ENCODE results near the gene TBC1D17.

Gene TBC1D17

GRCh38 chr19:49862391-49863253 lies 14.9 kb upstream of the TBC1D17 start:
- DNase-seq = no peak

- no peak for DNase-seq
These were observed 14.1 kb upstream of the TBC1D17 start for GRCh38 chr19:49863254-49863934.

- DNase-seq = no peak
These were observed 13.6 kb upstream of the TBC1D17 start for GRCh38 chr19:49863935-49864320.

- DNase-seq = no peak
These were observed 12.6 kb upstream of the TBC1D17 start for GRCh38 chr19:49864890-49865289.

- DNase-seq = peak; percentile 96
These were observed 10.3 kb upstream of the TBC1D17 start, which contains the start of gene PNKP for GRCh38 chr19:49866933-49867782. PNKP (minus strand) TSS chr19:49867576; CDS start chr19:49867204, 372 bp downstream.

- DNase-seq = no peak
These were observed 8.5 kb upstream of the TBC1D17 start for GRCh38 chr19:49869009-49869483.

- peak; percentile 97 for DNase-seq
These were observed 7.8 kb upstream of the TBC1D17 start for GRCh38 chr19:49869484-49870308.

- no peak for DNase-seq
These were observed 7.1 kb upstream of the TBC1D17 start for GRCh38 chr19:49870309-49870901.

GRCh38 chr19:49871349-49871985 lies 6.0 kb upstream of the TBC1D17 start:
- DNase-seq = no peak

- no peak for DNase-seq
These were observed 5.0 kb upstream of the TBC1D17 start for GRCh38 chr19:49872245-49873128.

GRCh38 chr19:49873129-49873521 lies 4.4 kb upstream of the TBC1D17 start:
- DNase-seq = no peak

GRCh38 chr19:49873834-49874233 lies 3.7 kb upstream of the TBC1D17 start:
- no peak for DNase-seq

- DNase-seq = no peak
These were observed 2.9 kb upstream of the TBC1D17 start for GRCh38 chr19:49874503-49875157.

GRCh38 chr19:49875177-49875576 lies 2.3 kb upstream of the TBC1D17 start:
- DNase-seq = no peak

- no peak for DNase-seq
These were observed 1.6 kb upstream of the TBC1D17 start for GRCh38 chr19:49875857-49876421.

GRCh38 chr19:49876422-49877019 lies 981 bp upstream of the TBC1D17 start:
- peak; percentile 95 for DNase-seq

- DNase-seq = peak; percentile 95
These were observed 609 bp downstream of the TBC1D17 start for GRCh38 chr19:49877879-49878743.

- DNase-seq = no peak
These were observed 1.2 kb downstream of the TBC1D17 start for GRCh38 chr19:49878744-49879070.
